ENCODE results near the gene LGMN.

- no peak for TF ChIP-seq CTCF (IDR thresholded peaks at IDR 0.05)
- TF ChIP-seq POLR2A (IDR thresholded peaks at IDR 0.05), result no peak
These were observed 35.8 kb downstream of the LGMN start for GRCh38 chr14:92712654-92713051.
